WTC11 (cell line): Measurements from ENCODE around the gene AOAH. TPM values are rescaled to one million over a fixed set of nuclear protein-coding genes. Genes with fewer than 3 reads are reported as not detected.

Experiments
- ATAC-seq: fragments of 200-7000 bp; cut with Tn5 transposase; 2 replicates; pipeline ENCODE4 v1.10.0; 2021; ENCODE audit warnings: mild to moderate bottlenecking, moderate library complexity
- CTCF ChIA-PET: fragments of 300-600 bp; sonication (Branson Sonifier 250); formaldehyde crosslinking; loops from one replicate; lab custom pipeline; 2021; ENCODE audit warnings: antibody characterized with exemption; lab: Charles Lee
- POLR2A ChIA-PET: fragments of 350-600 bp; sonication (Branson Sonifier 250); formaldehyde crosslinking; loops from one replicate; lab custom pipeline; 2021; ENCODE audit warnings: antibody characterized with exemption; lab: Charles Lee
- DNase-seq: peaks from one replicate; pipeline ENCODE4 v3.0.0; 2021; ENCODE audit warnings: low spot score
- H3K27ac Mint-ChIP-seq: 2 replicates; pipeline ENCODE4 v1.8.0; 2021; ENCODE audit warnings: mixed read lengths
- H3K27me3 Mint-ChIP-seq: 2 replicates; pipeline ENCODE4 v1.8.0; 2021; ENCODE audit warnings: low read depth, mild to moderate bottlenecking, moderate library complexity, mixed read lengths
- H3K36me3 Mint-ChIP-seq: 2 replicates; pipeline ENCODE4 v1.8.0; 2021; ENCODE audit warnings: mixed read lengths
- H3K4me1 Mint-ChIP-seq: 2 replicates; pipeline ENCODE4 v1.8.0; 2022; ENCODE audit warnings: mixed read lengths
- H3K4me3 Mint-ChIP-seq: 2 replicates; pipeline ENCODE4 v1.8.0; 2021; ENCODE audit warnings: mild to moderate bottlenecking, moderate library complexity, mixed read lengths
- H3K9me3 Mint-ChIP-seq: 2 replicates; pipeline ENCODE4 v1.8.0; 2021; ENCODE audit warnings: mixed read lengths
- CREB1 ChIP-seq: sonication (generic); formaldehyde crosslinking; IDR thresholded peaks from 2 replicates; pipeline ENCODE4 v1.8.0; 2023; ENCODE audit warnings: mild to moderate bottlenecking, missing genetic modification reagents
- CREM ChIP-seq: sonication (generic); formaldehyde crosslinking; IDR thresholded peaks from 2 replicates; pipeline ENCODE4 v1.8.1; 2022; ENCODE audit warnings: mild to moderate bottlenecking, missing genetic modification reagents, moderate library complexity
- ETV6 ChIP-seq: sonication (generic); formaldehyde crosslinking; IDR thresholded peaks from 2 replicates; pipeline ENCODE4 v1.8.1; 2022; ENCODE audit warnings: mild to moderate bottlenecking, missing genetic modification reagents
- MXD4 ChIP-seq: fragments of 250-450 bp; sonication (Bioruptor Pico); IDR thresholded peaks from 2 replicates; pipeline ENCODE4 v1.8.0; 2021; ENCODE audit warnings: mild to moderate bottlenecking, moderate library complexity, borderline replicate concordance
- NFATC4 ChIP-seq: fragments of 250-450 bp; sonication (Bioruptor Pico); IDR thresholded peaks from 2 replicates; pipeline ENCODE4 v1.9.0; 2021; ENCODE audit warnings: mild to moderate bottlenecking
- NFYB ChIP-seq: sonication (generic); formaldehyde crosslinking; conservative IDR thresholded peaks from 2 replicates; pipeline ENCODE4 v1.8.0; 2022; ENCODE audit warnings: low read depth, missing genetic modification reagents
- TEAD1 ChIP-seq: sonication (generic); formaldehyde crosslinking; IDR thresholded peaks from 2 replicates; pipeline ENCODE4 v1.8.0; 2022; ENCODE audit warnings: mild to moderate bottlenecking, missing genetic modification reagents
- ZNF121 ChIP-seq: sonication (generic); formaldehyde crosslinking; IDR thresholded peaks from 2 replicates; pipeline ENCODE4 v1.8.0; 2023; ENCODE audit warnings: missing genetic modification reagents
- ZNF219 ChIP-seq: sonication (generic); formaldehyde crosslinking; IDR thresholded peaks from 2 replicates; pipeline ENCODE4 v1.8.0; 2023; ENCODE audit warnings: missing genetic modification reagents, mild to moderate bottlenecking, borderline replicate concordance
- ZNF317 ChIP-seq: sonication (generic); formaldehyde crosslinking; IDR thresholded peaks from 2 replicates; pipeline ENCODE4 v1.8.1; 2023; ENCODE audit warnings: low read depth, mild to moderate bottlenecking, moderate library complexity, missing genetic modification reagents, borderline replicate concordance
- total RNA-seq: library from RNA; stranded (reverse); gene quantifications from 3 replicates; pipeline ENCODE4 v1.2.3, GENCODE V29; 2021
- TF ChIP-seq, protein P1 (sequence below): sonication (generic); formaldehyde crosslinking; conservative IDR thresholded peaks from 2 replicates; pipeline ENCODE4 v1.8.1; 2023; ENCODE audit warnings: mild to moderate bottlenecking, low read depth, missing genetic modification reagents, moderate library complexity
- TF ChIP-seq, protein P2 (sequence below): sonication (generic); formaldehyde crosslinking; IDR thresholded peaks from 2 replicates; pipeline ENCODE4 v1.8.1; 2022; ENCODE audit warnings: low read depth, mild to moderate bottlenecking, moderate library complexity, missing genetic modification reagents, borderline replicate concordance
- TF ChIP-seq, protein P3 (sequence below): sonication (generic); formaldehyde crosslinking; IDR thresholded peaks from 2 replicates; pipeline ENCODE4 v1.8.0; 2022; ENCODE audit warnings: mild to moderate bottlenecking, missing genetic modification reagents
- TF ChIP-seq, protein P4 (sequence below): sonication (generic); formaldehyde crosslinking; IDR thresholded peaks from 2 replicates; pipeline ENCODE4 v1.8.1; 2023; ENCODE audit warnings: mild to moderate bottlenecking, missing genetic modification reagents
- TF ChIP-seq, protein P5 (sequence below): sonication (generic); formaldehyde crosslinking; IDR thresholded peaks from 2 replicates; pipeline ENCODE4 v1.8.0; 2023; ENCODE audit warnings: missing genetic modification reagents, mild to moderate bottlenecking, borderline replicate concordance

Gene AOAH
- total RNA-seq, 1 experiment from 2014 or later = 0.31 TPM

DNA sequence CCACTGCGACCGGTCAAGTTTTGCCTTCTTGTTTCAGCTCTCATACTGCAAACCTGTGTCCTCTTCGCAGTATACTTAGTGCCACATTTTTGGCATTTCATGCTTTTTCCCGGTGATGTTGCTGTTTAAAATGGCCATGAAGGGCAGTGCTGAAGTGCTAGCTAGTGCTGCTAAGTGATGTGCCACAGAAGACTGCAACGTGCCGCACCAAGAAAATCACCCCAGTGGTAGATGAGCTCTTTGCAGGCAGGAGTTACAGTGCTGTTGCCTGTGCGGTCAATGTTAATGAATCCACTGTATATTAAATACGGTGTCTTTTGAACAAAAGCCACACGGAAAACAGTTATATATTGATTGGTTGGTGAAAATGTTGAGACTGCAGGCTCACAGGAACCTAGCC, 214.3 kb downstream of the AOAH start (continued):
- TF ChIP-seq, protein P1, sequence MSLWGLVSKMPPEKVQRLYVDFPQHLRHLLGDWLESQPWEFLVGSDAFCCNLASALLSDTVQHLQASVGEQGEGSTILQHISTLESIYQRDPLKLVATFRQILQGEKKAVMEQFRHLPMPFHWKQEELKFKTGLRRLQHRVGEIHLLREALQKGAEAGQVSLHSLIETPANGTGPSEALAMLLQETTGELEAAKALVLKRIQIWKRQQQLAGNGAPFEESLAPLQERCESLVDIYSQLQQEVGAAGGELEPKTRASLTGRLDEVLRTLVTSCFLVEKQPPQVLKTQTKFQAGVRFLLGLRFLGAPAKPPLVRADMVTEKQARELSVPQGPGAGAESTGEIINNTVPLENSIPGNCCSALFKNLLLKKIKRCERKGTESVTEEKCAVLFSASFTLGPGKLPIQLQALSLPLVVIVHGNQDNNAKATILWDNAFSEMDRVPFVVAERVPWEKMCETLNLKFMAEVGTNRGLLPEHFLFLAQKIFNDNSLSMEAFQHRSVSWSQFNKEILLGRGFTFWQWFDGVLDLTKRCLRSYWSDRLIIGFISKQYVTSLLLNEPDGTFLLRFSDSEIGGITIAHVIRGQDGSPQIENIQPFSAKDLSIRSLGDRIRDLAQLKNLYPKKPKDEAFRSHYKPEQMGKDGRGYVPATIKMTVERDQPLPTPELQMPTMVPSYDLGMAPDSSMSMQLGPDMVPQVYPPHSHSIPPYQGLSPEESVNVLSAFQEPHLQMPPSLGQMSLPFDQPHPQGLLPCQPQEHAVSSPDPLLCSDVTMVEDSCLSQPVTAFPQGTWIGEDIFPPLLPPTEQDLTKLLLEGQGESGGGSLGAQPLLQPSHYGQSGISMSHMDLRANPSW (CRISPR knock-in tag) = no peak

DNA sequence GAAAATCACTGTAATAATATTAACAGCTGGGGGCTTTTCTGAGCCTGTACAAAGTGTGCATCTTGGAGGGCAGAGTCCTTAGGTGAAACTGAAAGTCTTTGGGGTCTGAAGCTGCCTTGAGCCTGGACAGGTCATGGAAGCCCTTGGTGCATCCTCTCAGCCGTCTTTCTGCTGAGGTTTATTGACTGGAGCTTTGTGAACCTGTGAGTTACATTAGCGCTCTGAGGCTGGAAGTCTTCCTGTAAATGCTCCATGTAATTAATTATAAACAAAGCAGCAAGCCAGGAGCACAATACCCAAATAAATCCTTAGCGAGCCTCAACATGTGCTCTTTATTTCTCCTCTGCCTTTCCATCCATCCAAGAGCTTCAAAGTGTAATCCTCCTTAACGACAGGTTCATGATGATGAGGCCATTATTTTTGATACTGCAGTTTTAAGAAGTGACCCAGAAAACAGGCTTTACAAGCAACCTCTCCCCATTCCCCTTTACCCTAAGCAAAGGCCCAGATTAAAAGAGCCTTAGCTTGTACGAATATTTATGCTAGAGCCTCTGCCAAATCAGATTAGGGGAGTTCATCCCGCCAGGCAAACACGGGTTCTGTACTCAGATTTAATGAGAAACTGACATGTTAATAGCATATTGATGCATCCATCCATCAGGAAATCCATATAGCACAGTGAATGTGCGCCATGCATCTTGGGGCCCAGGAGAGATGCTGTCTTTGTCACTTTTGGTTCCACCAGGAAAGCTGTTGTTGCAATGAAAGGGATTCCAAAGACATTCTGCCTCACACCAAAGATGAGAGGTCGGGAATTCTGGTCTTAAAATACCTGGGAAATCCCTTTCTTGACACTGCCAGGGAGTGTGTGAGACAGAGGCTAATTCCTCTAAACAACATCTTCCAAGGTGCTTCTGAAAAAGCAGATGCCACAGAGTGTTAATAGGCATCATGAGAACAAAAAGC, 216.5 kb downstream of the AOAH start:
- DNase-seq = no peak
- ChIA-PET POLR2A (no interaction called here), CTCF (no interaction called here)
- Mint-ChIP-seq H3K27ac (no peak overlapping the region), H3K9me3 (peaks cover 20% of the 10 kb centered on the region), H3K36me3 (peaks cover 11% of the 10 kb centered on the region), H3K4me3 (no peak overlapping the region), H3K4me1 (peaks cover 7% of the 10 kb centered on the region), H3K27me3 (no peaks in the 10 kb centered on the region)
- no peak for ATAC-seq
- TF ChIP-seq NFYB (CRISPR knock-in tag) (no peak), ETV6 (CRISPR knock-in tag) (no peak), MXD4 (CRISPR knock-in tag) (no peak), ZNF219 (CRISPR knock-in tag) (no peak), CREB1 (CRISPR knock-in tag) (no peak), CREM (CRISPR knock-in tag) (no peak), NFATC4 (no peak), ZNF317 (CRISPR knock-in tag) (no peak), ZNF121 (CRISPR knock-in tag) (no peak)
- TF ChIP-seq, protein P1 (CRISPR knock-in tag) = no peak
- TF ChIP-seq, protein P2, sequence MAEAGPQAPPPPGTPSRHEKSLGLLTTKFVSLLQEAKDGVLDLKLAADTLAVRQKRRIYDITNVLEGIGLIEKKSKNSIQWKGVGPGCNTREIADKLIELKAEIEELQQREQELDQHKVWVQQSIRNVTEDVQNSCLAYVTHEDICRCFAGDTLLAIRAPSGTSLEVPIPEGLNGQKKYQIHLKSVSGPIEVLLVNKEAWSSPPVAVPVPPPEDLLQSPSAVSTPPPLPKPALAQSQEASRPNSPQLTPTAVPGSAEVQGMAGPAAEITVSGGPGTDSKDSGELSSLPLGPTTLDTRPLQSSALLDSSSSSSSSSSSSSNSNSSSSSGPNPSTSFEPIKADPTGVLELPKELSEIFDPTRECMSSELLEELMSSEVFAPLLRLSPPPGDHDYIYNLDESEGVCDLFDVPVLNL (CRISPR knock-in tag) = no peak
- TF ChIP-seq, protein P3, sequence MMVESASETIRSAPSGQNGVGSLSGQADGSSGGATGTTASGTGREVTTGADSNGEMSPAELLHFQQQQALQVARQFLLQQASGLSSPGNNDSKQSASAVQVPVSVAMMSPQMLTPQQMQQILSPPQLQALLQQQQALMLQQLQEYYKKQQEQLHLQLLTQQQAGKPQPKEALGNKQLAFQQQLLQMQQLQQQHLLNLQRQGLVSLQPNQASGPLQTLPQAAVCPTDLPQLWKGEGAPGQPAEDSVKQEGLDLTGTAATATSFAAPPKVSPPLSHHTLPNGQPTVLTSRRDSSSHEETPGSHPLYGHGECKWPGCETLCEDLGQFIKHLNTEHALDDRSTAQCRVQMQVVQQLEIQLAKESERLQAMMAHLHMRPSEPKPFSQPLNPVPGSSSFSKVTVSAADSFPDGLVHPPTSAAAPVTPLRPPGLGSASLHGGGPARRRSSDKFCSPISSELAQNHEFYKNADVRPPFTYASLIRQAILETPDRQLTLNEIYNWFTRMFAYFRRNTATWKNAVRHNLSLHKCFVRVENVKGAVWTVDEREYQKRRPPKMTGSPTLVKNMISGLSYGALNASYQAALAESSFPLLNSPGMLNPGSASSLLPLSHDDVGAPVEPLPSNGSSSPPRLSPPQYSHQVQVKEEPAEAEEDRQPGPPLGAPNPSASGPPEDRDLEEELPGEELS (CRISPR knock-in tag) = no peak

DNA sequence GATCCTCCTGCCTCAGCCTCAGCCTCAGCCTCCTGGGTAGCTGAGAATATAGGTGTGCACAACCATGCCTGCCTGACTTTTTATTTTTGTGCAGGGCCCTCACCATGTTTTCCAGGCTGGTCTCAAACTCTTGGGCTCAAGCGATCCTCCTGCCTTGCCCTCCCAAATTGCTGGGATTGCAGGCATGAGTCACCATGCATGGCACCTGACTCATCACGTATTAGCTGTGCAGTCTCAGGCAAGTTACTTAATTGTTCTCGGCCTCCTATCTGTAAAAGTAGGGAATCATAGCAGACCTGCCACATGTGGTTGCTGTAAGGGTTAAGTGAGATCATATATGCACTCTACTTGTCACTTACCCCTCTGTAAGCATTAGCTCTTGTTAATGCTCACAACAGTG, 217.5 kb downstream of the AOAH start:
- no peak for ATAC-seq
- H3K36me3 Mint-ChIP-seq = peaks cover 11% of the 10 kb centered on the region
- TF ChIP-seq TEAD1 (CRISPR knock-in tag) = no peak
- TF ChIP-seq, protein P4, sequence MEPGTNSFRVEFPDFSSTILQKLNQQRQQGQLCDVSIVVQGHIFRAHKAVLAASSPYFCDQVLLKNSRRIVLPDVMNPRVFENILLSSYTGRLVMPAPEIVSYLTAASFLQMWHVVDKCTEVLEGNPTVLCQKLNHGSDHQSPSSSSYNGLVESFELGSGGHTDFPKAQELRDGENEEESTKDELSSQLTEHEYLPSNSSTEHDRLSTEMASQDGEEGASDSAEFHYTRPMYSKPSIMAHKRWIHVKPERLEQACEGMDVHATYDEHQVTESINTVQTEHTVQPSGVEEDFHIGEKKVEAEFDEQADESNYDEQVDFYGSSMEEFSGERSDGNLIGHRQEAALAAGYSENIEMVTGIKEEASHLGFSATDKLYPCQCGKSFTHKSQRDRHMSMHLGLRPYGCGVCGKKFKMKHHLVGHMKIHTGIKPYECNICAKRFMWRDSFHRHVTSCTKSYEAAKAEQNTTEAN (CRISPR knock-in tag) = no peak
- TF ChIP-seq, protein P2 (CRISPR knock-in tag) = no peak
- TF ChIP-seq, protein P5, sequence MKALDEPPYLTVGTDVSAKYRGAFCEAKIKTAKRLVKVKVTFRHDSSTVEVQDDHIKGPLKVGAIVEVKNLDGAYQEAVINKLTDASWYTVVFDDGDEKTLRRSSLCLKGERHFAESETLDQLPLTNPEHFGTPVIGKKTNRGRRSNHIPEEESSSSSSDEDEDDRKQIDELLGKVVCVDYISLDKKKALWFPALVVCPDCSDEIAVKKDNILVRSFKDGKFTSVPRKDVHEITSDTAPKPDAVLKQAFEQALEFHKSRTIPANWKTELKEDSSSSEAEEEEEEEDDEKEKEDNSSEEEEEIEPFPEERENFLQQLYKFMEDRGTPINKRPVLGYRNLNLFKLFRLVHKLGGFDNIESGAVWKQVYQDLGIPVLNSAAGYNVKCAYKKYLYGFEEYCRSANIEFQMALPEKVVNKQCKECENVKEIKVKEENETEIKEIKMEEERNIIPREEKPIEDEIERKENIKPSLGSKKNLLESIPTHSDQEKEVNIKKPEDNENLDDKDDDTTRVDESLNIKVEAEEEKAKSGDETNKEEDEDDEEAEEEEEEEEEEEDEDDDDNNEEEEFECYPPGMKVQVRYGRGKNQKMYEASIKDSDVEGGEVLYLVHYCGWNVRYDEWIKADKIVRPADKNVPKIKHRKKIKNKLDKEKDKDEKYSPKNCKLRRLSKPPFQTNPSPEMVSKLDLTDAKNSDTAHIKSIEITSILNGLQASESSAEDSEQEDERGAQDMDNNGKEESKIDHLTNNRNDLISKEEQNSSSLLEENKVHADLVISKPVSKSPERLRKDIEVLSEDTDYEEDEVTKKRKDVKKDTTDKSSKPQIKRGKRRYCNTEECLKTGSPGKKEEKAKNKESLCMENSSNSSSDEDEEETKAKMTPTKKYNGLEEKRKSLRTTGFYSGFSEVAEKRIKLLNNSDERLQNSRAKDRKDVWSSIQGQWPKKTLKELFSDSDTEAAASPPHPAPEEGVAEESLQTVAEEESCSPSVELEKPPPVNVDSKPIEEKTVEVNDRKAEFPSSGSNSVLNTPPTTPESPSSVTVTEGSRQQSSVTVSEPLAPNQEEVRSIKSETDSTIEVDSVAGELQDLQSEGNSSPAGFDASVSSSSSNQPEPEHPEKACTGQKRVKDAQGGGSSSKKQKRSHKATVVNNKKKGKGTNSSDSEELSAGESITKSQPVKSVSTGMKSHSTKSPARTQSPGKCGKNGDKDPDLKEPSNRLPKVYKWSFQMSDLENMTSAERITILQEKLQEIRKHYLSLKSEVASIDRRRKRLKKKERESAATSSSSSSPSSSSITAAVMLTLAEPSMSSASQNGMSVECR (CRISPR knock-in tag) = no peak

More for the DNA sequence above, 217.5 kb downstream of the AOAH start:
- DNase-seq = no peak
- Mint-ChIP-seq H3K27ac (no peak overlapping the region), H3K27me3 (no peaks in the 10 kb centered on the region), H3K4me1 (peaks cover 7% of the 10 kb centered on the region), H3K9me3 (peaks cover 27% of the 10 kb centered on the region), H3K4me3 (no peak overlapping the region)
- POLR2A ChIA-PET = no interaction called here
- CTCF ChIA-PET = no interaction called here
